AG10803 (cell line): ENCODE measurements around the gene IDUA.

Experiments used
- DNase-seq: peaks from one replicate; pipeline ENCODE4 v3.0.0; 2010; ENCODE audit warnings: low read depth
- H3K4me3 ChIP-seq: 2 replicates; pipeline ENCODE4 v1.5.1; 2011; ENCODE audit warnings: mild to moderate bottlenecking, low read length, control low read depth
- CTCF ChIP-seq: conservative IDR thresholded peaks from 2 replicates; pipeline ENCODE4 v1.5.1; 2011; ENCODE audit warnings: mild to moderate bottlenecking, low read length, control low read depth, inconsistent platforms

Gene IDUA

GRCh38 chr4:1045193-1045594 lies 58.4 kb downstream of the IDUA start:
- no peak for DNase-seq
- TF ChIP-seq CTCF: no peak

GRCh38 chr4:1045595-1046201 lies 58.9 kb downstream of the IDUA start:
- H3K4me3 ChIP-seq: no peak overlapping the region

More at GRCh38 chr4:1045193-1045594, 58.4 kb downstream of the IDUA start:
- no peak overlapping the region for H3K4me3 ChIP-seq

GRCh38 chr4:1046581-1047011 lies 59.8 kb downstream of the IDUA start:
- H3K4me3 ChIP-seq: peak overlapping the region; percentile 34
- peak; percentile 80 for DNase-seq

More at GRCh38 chr4:1045595-1046201, 58.9 kb downstream of the IDUA start:
- no peak for TF ChIP-seq CTCF
- DNase-seq: no peak

- no peak for TF ChIP-seq CTCF
- no peak for DNase-seq
These were observed 60.5 kb downstream of the IDUA start for GRCh38 chr4:1047106-1047975.

GRCh38 chr4:1047976-1048772 lies 61.3 kb downstream of the IDUA start:
- TF ChIP-seq CTCF: no peak
- DNase-seq: no peak
- no peak overlapping the region for H3K4me3 ChIP-seq

More at GRCh38 chr4:1047106-1047975, 60.5 kb downstream of the IDUA start:
- H3K4me3 ChIP-seq: peak overlapping the region; percentile 34

GRCh38 chr4:1048773-1049590 lies 62.1 kb downstream of the IDUA start:
- no peak for DNase-seq
- no peak overlapping the region for H3K4me3 ChIP-seq
- no peak for TF ChIP-seq CTCF

- no peak for TF ChIP-seq CTCF
- no peak for DNase-seq
- H3K4me3 ChIP-seq: no peak overlapping the region
These were observed 62.7 kb downstream of the IDUA start for GRCh38 chr4:1049591-1049905.
